ENCODE results near the gene HMGCS2.

The HMGCS2 gene

GRCh38 chr1:119781434-119782210 is 12.9 kb upstream of the HMGCS2 start:
- no peaks in the 10 kb centered on the region for H3K36me3 Mint-ChIP-seq
- H3K27me3 Mint-ChIP-seq, result peaks cover 2% of the 10 kb centered on the region
- ATAC-seq (ENCODE audit: low read depth) (no peak), DNase-seq (ENCODE audit: low spot score in 2 of 2) (no peak)
- H3K4me1 Mint-ChIP-seq, result no peaks in the 10 kb centered on the region
- no peak overlapping the region for H3K27ac Mint-ChIP-seq
- H3K9me3 Mint-ChIP-seq, result no peaks in the 10 kb centered on the region
- H3K4me3 Mint-ChIP-seq, result no peak overlapping the region

DNA sequence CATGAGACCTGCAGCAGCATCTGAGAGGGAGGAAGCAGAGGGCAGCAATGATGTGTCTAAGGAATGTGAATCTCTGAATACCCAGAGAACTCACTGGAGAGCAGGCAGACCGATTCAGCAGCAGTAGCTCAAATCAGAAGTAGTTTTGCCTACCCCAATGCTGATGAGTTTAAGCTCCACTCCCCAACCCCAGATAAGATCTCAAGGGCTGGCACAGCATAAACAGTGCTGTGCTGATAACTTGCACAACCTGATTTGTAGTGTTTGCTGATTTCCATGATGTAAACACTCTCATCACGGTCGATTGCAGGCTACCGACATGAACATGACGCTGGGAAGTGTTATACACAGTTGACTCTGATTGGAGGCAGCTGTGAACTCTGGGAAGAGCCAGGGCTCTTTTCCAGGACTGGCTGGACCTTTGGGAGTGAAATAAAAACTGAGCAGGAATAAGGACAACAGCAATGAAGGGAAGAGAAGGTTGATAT is 11.2 kb upstream of the HMGCS2 start:
- Mint-ChIP-seq H3K9me3 (no peaks in the 10 kb centered on the region), H3K27ac (no peak overlapping the region), H3K27me3 (peaks cover 2% of the 10 kb centered on the region), H3K4me1 (no peaks in the 10 kb centered on the region), H3K36me3 (no peaks in the 10 kb centered on the region), H3K4me3 (no peak overlapping the region)
- ATAC-seq (ENCODE audit: low read depth), result no peak
- DNase-seq (ENCODE audit: low spot score in 2 of 2), result no peak

- Mint-ChIP-seq H3K4me3 (no peak overlapping the region), H3K27me3 (peaks cover 2% of the 10 kb centered on the region)
These were observed 10.3 kb upstream of the HMGCS2 start for GRCh38 chr1:119778886-119779560.

GRCh38 chr1:119778359-119778758 is 9.7 kb upstream of the HMGCS2 start:
- H3K4me3 Mint-ChIP-seq, result no peak overlapping the region
- H3K9me3 Mint-ChIP-seq, result no peaks in the 10 kb centered on the region
- H3K36me3 Mint-ChIP-seq, result no peaks in the 10 kb centered on the region
- no peak for ATAC-seq (ENCODE audit: low read depth)
- no peak overlapping the region for H3K27ac Mint-ChIP-seq
- peaks cover 5% of the 10 kb centered on the region for H3K27me3 Mint-ChIP-seq
- DNase-seq (ENCODE audit: low spot score in 2 of 2), result no peak
- no peaks in the 10 kb centered on the region for H3K4me1 Mint-ChIP-seq

More at GRCh38 chr1:119778886-119779560, 10.3 kb upstream of the HMGCS2 start:
- no peaks in the 10 kb centered on the region for H3K4me1 Mint-ChIP-seq
- ATAC-seq (ENCODE audit: low read depth), result no peak
- H3K27ac Mint-ChIP-seq, result no peak overlapping the region
- no peaks in the 10 kb centered on the region for H3K9me3 Mint-ChIP-seq
- DNase-seq (ENCODE audit: low spot score in 2 of 2), result no peak
- H3K36me3 Mint-ChIP-seq, result no peaks in the 10 kb centered on the region

DNA sequence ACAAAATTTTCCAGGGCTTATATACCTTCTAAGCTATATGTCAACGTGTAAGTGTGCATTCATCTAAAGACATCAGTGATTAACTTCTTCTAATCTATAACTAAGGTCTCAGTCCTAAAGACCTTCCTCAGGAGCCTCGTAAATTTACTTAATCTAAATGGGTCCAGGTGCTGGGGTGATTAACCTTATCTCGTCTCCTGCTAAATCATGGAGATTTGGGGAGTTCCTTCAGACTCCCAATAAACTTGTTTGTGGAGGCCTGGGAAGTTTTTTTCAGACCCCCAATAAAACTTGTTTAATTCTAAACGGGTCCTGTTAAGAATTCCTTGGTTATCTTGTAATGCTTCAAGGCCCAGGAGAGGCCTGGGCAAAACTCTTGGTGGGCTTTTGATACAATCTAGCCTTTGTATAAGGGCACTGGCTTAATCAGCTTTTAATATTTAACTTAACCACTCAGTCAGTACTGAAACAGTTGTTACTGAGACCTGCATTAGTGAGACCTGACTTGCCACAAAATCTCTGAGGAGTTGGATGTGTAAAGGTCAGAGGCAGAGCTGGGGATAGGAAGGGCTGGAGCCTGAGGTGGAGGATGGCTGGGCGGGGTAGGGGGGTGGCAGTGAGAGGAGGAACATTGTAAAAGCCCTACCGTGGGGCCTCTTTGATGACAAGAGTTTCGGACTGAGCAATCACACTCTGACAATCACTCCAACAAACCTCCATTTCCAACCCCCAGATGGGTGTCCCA is 6.2 kb upstream of the HMGCS2 start:
- Mint-ChIP-seq H3K4me1 (no peaks in the 10 kb centered on the region), H3K9me3 (no peaks in the 10 kb centered on the region), H3K4me3 (no peak overlapping the region), H3K27me3 (peaks cover 3% of the 10 kb centered on the region), H3K27ac (no peak overlapping the region), H3K36me3 (no peaks in the 10 kb centered on the region)
- ATAC-seq (ENCODE audit: low read depth) (no peak), DNase-seq (ENCODE audit: low spot score in 2 of 2) (no peak)

GRCh38 chr1:119773711-119774241 is 5.1 kb upstream of the HMGCS2 start:
- no peak overlapping the region for H3K4me3 Mint-ChIP-seq
- ATAC-seq (ENCODE audit: low read depth), result no peak
- H3K27ac Mint-ChIP-seq, result no peak overlapping the region
- no peaks in the 10 kb centered on the region for H3K36me3 Mint-ChIP-seq
- peaks cover 3% of the 10 kb centered on the region for H3K27me3 Mint-ChIP-seq
- H3K9me3 Mint-ChIP-seq, result no peaks in the 10 kb centered on the region
- DNase-seq (ENCODE audit: low spot score in 2 of 2), result no peak
- H3K4me1 Mint-ChIP-seq, result no peaks in the 10 kb centered on the region

GRCh38 chr1:119772298-119772697 is 3.6 kb upstream of the HMGCS2 start:
- no peak for DNase-seq (ENCODE audit: low spot score in 2 of 2)
- H3K27ac Mint-ChIP-seq, result no peak overlapping the region
- H3K9me3 Mint-ChIP-seq, result no peaks in the 10 kb centered on the region
- H3K27me3 Mint-ChIP-seq, result peaks cover 5% of the 10 kb centered on the region
- H3K4me1 Mint-ChIP-seq, result no peaks in the 10 kb centered on the region
- ATAC-seq (ENCODE audit: low read depth), result no peak
- no peaks in the 10 kb centered on the region for H3K36me3 Mint-ChIP-seq
- H3K4me3 Mint-ChIP-seq, result no peak overlapping the region

DNA sequence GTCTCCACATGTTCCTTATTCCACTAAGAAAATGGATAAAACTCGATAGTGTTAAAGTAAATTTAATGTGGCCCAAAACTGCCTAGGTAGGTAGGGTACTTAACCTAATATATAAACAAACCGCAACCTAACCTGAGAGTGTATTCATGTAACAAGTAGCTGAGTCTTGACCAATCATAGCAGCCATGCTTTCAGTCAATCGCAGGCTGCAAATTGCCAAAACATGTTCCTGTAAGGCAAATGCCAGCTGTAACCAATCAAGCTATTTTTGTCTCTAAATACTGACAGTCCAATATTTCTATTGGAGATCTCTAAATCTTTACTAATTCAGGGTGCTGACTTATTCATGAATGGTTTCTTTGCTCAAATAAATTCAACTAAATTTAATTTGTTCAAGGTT is 3.1 kb upstream of the HMGCS2 start:
- peaks cover 9% of the 10 kb centered on the region for H3K27me3 Mint-ChIP-seq
- no peak for DNase-seq (ENCODE audit: low spot score in 2 of 2)
- ATAC-seq (ENCODE audit: low read depth), result no peak
- H3K9me3 Mint-ChIP-seq, result no peaks in the 10 kb centered on the region
- no peaks in the 10 kb centered on the region for H3K4me1 Mint-ChIP-seq
- no peak overlapping the region for H3K4me3 Mint-ChIP-seq
- H3K36me3 Mint-ChIP-seq, result no peaks in the 10 kb centered on the region
- H3K27ac Mint-ChIP-seq, result no peak overlapping the region

DNA sequence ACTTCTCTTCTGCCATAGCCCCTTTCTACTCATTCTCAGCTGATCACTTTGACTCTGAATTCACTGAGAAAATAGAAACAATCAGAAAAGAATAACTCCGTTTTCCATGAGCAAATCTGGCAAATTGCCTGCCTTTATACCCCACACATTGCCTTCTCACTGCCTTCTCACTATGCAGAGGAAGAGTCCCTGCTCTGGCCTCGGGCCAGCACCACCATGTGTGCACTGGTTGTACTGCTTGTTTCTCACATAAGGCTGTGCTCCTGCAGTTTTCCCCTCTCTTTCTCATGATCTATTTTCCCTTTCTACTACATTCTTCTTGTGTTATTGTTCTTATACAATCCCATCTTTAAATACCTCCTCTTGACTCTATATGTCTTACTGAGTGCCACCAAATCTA is 2.3 kb upstream of the HMGCS2 start:
- Mint-ChIP-seq H3K9me3 (no peaks in the 10 kb centered on the region), H3K36me3 (no peaks in the 10 kb centered on the region), H3K4me1 (no peaks in the 10 kb centered on the region), H3K27ac (no peak overlapping the region), H3K27me3 (peaks cover 9% of the 10 kb centered on the region), H3K4me3 (no peak overlapping the region)
- no peak for DNase-seq (ENCODE audit: low spot score in 2 of 2)
- ATAC-seq (ENCODE audit: low read depth), result no peak

GRCh38 chr1:119767486-119767885 is 1.2 kb downstream of the HMGCS2 start:
- Mint-ChIP-seq H3K27ac (no peak overlapping the region), H3K9me3 (no peaks in the 10 kb centered on the region), H3K36me3 (no peaks in the 10 kb centered on the region), H3K4me3 (no peak overlapping the region), H3K4me1 (no peaks in the 10 kb centered on the region), H3K27me3 (peaks cover 9% of the 10 kb centered on the region)
- DNase-seq (ENCODE audit: low spot score in 2 of 2), result no peak
- no peak for ATAC-seq (ENCODE audit: low read depth)

- peaks cover 9% of the 10 kb centered on the region for H3K27me3 Mint-ChIP-seq
- no peak for DNase-seq (ENCODE audit: low spot score in 2 of 2)
- no peaks in the 10 kb centered on the region for H3K9me3 Mint-ChIP-seq
- no peaks in the 10 kb centered on the region for H3K36me3 Mint-ChIP-seq
- H3K27ac Mint-ChIP-seq, result no peak overlapping the region
- no peak for ATAC-seq (ENCODE audit: low read depth)
- H3K4me1 Mint-ChIP-seq, result no peaks in the 10 kb centered on the region
- H3K4me3 Mint-ChIP-seq, result no peak overlapping the region
These were observed 2.3 kb downstream of the HMGCS2 start for GRCh38 chr1:119766374-119766794.

GRCh38 chr1:119764220-119764619 is 4.5 kb downstream of the HMGCS2 start:
- Mint-ChIP-seq H3K4me3 (no peak overlapping the region), H3K27ac (no peak overlapping the region), H3K36me3 (no peaks in the 10 kb centered on the region), H3K27me3 (peaks cover 13% of the 10 kb centered on the region), H3K9me3 (no peaks in the 10 kb centered on the region), H3K4me1 (no peaks in the 10 kb centered on the region)
- DNase-seq (ENCODE audit: low spot score in 2 of 2) (no peak), ATAC-seq (ENCODE audit: low read depth) (no peak)

- ATAC-seq (ENCODE audit: low read depth) (no peak), DNase-seq (ENCODE audit: low spot score in 2 of 2) (no peak)
- Mint-ChIP-seq H3K27ac (no peak overlapping the region), H3K4me1 (no peaks in the 10 kb centered on the region), H3K9me3 (no peaks in the 10 kb centered on the region), H3K27me3 (peaks cover 13% of the 10 kb centered on the region), H3K4me3 (no peak overlapping the region), H3K36me3 (no peaks in the 10 kb centered on the region)
These were observed 5.8 kb downstream of the HMGCS2 start for GRCh38 chr1:119762953-119763352.

DNA sequence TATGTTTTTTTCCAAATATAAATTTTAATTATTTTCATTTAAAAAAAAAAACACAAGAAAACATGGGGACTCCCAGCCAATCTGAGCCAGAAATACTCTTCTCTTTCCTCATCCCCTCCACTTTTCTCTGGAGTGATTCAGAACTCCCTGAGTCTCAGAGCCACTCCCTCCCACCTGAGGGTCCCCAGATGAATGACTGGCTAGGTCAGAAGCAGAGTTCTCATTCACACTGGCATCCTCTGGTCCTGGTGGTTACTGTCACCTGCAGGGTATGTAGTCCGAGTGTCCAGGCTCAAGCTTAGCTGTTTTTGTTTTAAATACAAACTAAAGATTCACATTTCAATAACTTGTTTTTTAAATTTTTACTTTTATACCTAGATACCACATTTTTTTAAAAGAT is 6.3 kb downstream of the HMGCS2 start:
- H3K27me3 Mint-ChIP-seq, result peaks cover 12% of the 10 kb centered on the region
- no peak overlapping the region for H3K4me3 Mint-ChIP-seq
- ATAC-seq (ENCODE audit: low read depth), result no peak
- no peaks in the 10 kb centered on the region for H3K9me3 Mint-ChIP-seq
- H3K4me1 Mint-ChIP-seq, result no peaks in the 10 kb centered on the region
- no peak overlapping the region for H3K27ac Mint-ChIP-seq
- no peak for DNase-seq (ENCODE audit: low spot score in 2 of 2)
- H3K36me3 Mint-ChIP-seq, result no peaks in the 10 kb centered on the region

All from memory B cell (primary cell).